ENCODE results near the gene VWA8. TPM values are rescaled to one million over a fixed set of nuclear protein-coding genes. Genes with fewer than 3 reads are reported as not detected.
"Not testable (repeated sequence)": the region's sequence is repeated elsewhere in the genome, so short reads cannot be mapped to it uniquely, and the experiment has no call there.

VWA8 gene
- total RNA-seq, 1 donor from 2014 or later: 17.6 TPM

DNA sequence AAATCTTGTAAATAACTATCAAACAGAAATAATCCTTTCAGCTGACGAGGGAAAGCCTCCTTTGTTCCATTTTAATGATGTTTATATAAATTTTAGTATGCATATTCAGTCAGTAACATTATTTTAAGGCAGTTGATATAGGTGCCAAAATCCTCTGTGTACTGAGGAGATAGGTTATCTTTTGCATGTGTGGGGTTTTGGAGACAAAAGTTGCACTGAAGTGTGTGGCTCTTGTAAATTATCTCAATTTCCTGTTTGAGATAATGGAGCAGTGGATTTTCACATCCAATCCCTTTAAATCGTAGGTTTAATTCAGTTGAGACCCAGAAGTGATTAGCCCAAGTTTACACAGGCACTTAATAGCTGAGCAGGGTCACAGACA is 396.9 kb downstream of the VWA8 start:
- intact Hi-C loops (cut with micrococcal nuclease): no loop called here

DNA sequence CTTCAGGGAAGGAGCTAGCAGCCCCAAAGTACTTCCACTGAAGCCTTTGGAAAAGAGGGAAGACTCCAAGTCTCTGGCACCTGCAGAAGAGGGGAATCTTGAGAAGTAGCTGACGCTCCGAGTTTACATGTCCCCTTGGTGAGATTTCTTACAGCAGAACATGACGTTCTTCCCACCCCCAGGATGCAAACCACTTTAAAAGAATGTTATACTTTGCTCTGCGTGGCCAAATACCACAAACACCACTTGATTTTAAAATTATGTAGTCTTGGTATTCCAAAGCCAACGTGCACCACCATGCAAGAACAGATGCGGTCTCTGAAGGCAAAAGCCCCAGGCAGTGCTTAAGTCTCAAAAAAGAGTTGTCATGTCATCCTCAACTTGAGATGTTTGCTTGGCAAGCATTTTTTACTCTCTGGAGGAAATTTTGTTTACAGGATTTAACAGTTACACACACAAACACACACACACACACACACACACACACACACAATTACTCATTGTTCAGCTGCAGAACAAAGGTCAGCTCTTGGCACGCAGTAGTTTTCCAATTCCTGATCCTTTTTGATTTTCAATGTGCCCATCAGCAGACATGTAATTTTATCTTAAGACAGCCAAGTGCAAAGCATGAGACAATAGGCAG is 397.4 kb downstream of the VWA8 start:
- intact Hi-C loops (cut with micrococcal nuclease): no loop called here

DNA sequence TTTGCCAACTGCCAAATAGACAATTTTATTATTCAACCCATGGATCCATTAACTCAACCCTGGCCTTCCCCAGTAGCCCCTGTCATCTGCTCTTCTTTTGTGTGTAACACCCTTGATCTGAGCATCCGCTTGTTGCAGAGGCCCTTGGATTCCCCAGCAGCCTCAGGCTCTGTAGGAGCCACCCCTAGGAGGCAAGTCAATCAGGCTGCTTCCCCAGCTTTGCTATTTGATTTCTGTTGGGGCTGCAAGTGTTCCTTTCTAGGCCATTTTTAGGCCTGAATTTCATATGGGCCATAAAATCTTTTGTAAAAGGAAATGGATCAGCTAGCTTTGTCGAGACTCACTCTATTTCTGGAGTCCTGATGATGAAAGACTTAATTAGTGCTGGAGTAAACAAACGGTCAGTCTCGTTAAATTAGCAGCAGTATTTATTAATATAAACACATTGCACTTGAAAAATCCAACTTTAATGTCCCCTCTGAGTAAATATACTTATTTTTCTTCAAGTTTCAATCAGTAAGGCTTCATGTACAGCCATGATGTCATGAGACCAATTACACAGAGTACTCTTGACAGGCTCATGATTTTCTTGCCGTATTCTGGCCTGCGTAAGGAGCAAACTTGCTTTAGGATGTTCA is 398.2 kb downstream of the VWA8 start:
- intact Hi-C loops (cut with micrococcal nuclease): no loop called here

DNA sequence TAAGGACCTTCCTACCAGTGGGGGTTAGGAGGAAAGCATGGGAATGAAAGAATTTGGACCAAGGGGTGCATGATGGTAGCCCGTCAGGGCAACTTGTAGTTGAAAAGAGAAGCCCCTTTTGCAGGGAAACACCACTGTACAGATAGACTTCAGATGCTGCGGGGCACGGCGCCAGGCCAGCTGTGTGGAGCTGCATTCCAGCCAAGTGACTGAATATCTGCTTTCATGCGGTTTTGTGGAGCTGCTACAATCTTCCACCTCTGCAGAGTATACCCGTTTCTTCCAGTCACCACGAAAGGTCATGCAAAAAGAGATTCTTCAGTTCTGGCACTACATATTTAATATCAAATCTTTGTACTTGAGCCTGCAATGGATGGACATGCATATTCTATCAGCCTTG is 398.8 kb downstream of the VWA8 start:
- intact Hi-C loops (cut with micrococcal nuclease): no loop called here

DNA sequence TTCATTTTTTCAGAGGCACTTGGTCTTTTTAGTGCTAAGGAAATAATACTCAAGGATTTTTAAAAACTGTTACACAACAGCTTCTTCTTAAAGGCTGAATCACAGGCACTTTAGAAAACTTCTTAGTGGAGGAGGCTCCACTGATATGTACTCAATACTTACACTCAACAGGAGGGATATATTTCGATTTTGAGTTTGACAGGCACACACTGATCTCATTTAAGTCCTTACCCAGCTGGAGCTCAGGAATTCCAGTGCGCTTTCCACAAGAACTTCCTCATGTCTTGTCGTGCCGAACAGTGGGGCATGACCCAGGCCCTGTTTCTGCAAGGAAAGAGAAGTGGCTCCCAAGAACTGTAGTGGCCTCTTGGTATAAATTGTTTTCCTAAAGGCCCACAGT is 399.7 kb downstream of the VWA8 start:
- intact Hi-C loops (cut with micrococcal nuclease): no loop called here

DNA sequence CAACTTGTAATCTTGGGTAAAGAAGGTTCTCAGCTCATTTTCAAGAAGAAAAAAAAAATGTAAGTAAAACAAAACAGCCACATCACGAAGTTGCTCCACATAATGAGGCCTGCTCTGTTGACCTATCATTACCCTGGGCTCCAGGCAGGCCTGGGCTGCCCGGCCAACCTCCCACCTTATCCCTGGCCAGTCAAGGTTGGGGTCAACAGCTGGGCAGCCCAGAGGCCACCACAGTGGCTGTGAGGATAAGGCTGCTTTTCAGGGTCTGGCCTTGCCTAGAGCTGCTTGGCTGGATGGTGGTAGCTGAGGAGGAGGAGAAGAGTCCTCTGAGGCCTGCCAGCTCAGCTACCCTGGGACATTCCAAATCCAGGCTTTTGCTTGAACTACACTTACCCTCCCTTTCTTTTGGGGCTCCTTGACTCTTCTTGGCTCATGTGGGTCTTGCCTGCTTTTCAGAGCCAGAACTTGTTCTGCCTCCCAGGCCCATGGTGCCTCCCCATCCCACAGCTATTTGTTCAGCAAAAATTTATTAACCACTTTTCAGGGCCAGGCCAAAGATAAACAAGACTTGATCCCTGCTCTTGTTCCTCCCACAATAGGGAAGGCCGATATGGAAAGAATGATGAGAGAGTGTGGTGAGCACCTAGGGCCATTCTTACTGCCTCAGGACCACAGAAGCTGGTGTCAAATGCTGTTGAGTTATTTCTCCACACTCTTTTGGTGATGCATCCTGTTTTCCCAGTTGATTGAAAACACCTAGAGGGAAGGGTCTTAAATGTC is 401.9 kb downstream of the VWA8 start:
- intact Hi-C loops (cut with micrococcal nuclease): no loop called here

DNA sequence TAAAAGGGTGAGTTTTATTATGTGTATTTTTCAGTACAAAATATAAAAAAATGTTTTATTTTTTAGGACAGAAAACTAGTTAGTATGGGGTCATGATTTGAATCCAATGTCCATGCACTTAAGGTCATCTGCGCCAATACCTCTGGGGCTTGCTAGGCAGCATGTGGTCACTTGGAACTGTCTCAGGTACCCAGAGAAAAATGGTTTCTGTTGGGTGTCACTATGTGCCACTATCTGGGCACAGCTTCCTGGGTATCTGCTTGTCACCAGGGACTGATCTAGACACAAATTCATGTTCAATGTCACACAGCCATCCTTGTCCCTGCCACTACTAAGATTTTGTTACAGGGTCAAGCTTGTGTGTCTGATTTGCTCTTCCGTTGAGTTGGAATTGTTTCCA is 403.2 kb downstream of the VWA8 start:
- intact Hi-C loops (cut with micrococcal nuclease): no loop called here

DNA sequence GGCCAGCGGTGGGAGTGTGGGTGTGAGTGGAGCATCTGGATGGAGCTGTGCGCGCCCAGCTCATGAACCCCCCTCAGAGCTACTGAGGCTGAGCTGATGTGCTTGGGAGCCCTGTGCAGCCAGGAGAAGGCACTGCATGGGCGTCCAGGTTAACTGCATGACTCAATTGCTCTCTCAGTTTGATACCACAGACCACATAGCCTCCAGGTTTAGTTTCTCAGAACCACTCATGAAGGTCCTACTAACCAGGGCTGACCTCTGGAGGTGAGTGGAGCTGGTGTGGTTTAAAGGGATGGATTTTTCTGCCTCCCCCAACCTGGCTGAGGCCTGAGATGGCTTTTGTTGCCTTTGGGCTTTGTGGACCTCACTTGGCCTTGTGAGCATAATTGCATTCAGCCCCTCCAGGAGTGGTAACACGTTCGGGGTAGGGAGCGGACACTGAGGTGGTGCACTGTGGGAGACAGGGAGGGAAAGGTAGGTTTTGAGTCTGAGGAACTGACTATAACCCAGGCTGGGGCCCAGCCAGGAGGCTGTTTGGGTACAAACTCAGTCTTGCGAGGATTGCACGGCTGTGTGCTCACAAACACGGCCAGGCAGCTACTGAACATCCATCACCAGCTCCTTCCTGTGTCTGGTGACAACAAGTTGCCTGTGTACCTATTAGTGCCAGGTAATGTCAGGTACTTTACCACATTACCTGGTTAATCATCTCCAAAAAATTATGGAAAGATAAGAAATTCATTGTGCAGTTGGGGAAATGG is 406.1 kb downstream of the VWA8 start:
- intact Hi-C loops (cut with micrococcal nuclease): no loop called here

DNA sequence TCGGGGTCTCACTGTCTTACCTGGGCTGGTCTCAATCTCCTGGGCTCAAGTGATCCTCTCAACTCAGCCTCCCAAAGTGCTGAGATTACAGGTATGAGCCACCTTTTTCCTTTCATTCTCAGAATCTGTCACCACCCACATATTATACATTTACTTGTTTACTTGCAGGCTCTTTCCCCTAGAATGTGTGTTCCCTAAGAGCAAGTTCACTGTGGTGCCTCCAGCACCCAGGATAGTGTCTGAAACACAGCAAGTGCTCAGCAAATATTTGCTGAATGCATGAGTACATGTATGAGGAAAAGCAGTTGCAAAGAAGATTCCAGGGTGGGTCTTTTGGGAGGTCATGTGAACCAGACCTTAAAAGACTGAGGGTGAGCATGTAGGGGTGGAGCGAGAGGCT is 406.7 kb downstream of the VWA8 start:
- intact Hi-C loops (cut with micrococcal nuclease): no loop called here

DNA sequence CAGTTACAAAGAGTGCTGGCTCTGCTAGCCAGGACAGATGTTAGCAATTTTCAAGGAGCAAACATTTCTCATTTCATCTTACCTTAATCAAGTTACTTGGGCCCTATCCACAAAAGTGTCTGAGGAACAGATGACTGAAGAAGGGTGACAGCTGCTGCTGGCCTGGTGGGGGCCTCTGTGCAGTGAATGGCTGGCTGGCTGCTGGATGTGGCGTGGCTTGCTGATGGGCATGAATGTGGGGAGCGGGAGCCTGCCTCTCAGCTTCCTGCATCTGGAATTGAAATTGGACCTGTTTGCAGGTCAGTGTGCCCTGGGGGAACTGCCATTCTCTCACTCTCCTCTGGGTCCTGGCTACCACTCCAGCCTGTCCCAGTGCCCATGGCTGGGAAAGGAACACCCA is 408.9 kb downstream of the VWA8 start:
- intact Hi-C loops (cut with micrococcal nuclease): no loop called here

DNA sequence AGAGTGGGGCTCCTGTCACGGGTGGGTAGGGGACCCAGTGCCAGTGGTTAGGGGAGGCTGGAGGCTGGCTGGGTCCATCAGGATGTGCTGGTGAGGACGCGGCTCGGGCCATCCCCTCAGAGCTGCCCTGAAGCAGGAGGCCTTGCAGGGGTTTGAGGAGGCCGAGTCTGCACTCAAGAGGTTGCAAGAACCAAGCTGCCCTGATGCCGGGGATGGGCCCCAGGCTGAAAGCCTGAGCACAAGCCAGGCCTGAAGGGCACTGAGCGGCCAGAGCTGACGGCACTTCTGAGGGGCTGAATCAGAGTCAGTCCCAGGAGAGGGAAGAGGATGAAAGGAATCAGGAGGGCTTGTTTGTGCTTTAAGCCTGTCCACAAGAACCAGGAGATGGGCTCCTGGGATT is 410.6 kb downstream of the VWA8 start:
- intact Hi-C loops (cut with micrococcal nuclease): no loop called here

DNA sequence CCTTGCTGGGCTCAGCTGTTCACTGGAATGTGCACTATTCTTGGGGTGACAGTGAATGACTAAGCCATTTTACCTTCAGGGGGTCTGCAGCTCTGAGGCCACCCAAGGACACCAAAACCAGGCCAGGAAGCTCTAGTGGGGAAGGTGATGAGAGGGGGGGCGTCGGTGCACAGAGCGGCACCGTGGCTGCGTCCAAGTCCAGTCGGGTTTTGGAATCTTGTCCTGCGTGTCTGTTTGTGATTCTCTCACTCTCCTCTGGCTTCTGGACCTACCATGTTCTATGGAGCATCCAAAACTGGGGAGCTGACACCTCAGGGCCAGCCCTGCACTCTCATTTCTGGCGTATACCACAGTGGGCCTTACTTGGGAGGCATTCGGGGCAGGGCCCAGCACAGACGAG is 411.4 kb downstream of the VWA8 start:
- intact Hi-C loops (cut with micrococcal nuclease): no loop called here

DNA sequence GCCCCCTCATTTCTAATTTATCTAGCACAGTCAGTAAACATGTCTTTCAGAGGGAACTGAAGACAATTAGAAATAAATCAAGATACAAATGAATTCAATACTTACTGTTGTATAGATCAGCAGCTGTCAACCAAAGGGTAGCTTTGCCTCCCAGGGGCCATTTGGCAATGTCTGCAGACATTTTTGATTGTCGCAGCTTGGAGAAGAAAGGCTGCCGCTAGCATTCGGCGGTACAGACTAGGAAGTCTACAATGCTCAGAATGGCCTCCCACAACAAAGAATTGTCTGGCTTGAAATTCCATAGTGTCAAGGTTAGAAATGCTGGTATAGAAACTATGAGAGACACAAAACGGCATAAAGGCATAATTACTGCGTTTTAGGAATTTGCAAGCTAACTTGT is 412.0 kb downstream of the VWA8 start:
- intact Hi-C loops (cut with micrococcal nuclease): no loop called here

DNA sequence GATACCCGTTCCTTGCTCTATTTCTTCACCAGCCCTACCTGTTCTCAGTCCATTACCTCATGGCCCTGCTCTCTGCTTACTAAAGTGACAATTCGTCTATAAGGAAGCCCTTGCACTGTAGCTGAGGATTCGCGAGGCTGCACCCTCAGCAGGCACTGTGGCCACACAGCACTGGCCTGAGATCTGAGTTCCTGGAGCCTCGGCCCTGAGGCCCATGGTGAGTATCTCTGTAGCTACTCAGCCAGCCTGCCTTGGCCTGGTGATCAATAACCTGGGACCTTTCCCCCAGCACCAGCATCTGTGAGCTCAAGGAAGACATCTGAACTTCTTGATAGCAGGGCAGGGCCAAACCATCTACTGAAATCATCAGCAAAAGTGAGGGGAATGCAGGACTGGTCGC is 412.9 kb downstream of the VWA8 start:
- intact Hi-C loops (cut with micrococcal nuclease): no loop called here

DNA sequence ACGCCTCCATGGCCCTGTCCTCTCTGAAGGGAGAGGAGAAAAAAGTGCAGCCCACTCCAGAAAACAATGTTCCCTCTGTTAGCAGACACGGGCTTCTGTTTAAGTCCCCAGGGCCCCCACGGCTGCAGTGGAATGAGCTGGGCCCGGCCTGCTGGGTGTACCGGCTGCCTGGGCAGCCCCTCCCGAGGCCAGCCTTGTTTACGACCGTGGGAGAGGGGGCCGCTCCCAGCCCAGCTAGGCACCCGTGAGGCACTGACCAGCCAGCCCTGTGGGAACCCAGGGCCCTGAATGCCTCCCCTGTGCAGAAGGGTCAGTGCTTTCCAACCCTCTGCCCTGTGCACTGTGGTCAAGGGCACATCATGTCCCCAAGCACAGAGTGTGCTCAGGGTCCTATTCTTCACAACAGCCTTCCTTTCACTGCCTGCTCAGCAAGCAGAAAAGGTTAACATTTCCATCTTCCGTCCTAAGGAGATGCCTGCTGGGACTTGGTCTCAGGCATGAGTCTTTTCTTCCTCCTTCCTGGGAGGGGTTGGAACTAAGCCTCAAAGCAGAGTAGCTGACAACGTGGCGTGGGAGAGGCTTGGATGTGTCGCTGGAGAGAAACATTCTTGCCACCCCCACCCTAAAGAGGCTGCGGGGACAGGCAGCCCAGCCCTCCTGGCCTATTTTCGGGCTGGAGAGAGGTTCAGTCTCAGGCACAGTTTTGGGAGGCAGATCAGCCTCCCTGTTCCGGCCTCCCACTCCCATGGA is 413.5 kb downstream of the VWA8 start:
- intact Hi-C loops (cut with micrococcal nuclease): no loop called here

DNA sequence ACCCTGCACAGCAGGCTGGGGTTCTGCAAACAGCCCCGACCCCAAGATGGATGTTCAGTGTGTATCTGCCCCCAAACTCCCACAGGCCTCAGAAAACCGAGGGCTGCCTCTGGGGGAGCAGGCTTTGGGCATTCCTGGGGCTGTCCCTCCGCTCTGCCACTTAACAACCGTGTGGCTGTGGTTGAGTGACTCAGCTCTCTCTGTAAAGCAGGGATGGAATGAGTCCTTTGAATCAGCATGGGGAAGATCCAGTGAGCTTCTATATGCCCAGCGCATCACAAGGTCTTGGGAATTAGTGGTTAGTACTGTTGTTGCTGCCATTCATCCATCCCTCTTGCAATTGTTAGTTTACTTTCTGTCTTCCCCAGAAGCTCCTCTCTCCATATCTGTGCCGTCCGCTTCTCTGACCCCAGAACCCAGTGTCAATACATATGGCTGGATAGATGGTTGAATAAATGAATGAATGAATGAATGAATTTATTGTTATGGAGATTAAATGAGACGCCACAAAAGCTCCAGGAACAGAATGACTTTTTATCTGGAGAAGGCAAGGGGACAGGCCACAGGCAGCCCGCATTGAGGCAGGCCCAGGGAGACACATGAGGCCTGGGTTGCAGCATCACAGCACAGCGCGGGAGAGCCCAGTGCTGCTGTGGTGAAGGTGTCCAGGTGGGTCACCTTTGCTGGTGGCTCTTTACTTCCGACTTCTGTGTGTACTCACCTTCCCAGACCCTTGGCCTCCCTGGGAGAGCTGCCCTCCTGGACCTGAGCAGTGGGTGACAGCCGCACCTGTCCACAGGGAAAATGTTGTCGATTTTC is 414.3 kb downstream of the VWA8 start:
- intact Hi-C loops (cut with micrococcal nuclease): no loop called here

DNA sequence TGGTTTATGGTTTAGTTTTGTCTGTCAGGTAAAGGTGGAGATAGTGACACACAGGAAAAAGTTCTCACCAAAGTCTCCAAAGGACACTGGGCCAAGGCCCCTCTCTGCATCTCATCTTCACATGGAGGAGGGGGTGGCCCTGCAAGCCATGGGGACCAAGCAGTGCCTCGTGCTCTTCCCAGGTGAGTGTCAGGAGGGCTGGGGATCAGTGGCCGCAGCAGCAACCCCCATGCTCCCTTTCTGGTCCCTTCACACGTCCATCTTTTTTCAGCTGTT is 415.5 kb downstream of the VWA8 start:
- intact Hi-C loops (cut with micrococcal nuclease): no loop called here

DNA sequence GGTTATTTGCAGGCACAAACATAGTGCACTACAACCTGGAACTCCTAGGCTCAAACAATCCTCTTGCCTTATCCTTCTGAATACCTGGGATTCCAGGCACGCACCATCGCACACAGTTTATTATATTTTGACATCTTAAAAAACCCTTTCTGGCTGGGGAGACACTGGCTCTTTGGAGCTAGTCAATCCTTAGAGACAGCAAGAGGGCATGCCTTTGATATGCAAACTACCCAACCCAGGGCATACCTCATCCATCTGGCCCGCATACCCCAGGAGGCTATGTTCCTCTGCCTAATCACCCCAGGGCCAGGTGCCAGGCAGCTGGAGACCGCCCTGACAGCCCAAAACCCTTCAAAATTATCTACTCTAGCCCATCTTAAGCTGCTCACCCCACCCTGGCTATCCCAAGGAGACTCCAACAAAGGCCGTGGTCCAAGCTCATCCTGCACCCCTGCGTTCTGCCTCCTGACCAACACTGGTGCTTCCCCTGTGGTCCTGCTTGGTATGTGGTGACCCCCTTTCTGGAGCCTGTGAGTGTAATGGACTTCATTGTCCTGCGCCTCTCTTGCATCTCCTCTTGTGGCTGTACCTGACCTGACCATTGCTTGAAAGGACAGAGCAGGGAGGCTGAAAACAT is 417.1 kb downstream of the VWA8 start:
- intact Hi-C loops (cut with micrococcal nuclease): no loop called here

DNA sequence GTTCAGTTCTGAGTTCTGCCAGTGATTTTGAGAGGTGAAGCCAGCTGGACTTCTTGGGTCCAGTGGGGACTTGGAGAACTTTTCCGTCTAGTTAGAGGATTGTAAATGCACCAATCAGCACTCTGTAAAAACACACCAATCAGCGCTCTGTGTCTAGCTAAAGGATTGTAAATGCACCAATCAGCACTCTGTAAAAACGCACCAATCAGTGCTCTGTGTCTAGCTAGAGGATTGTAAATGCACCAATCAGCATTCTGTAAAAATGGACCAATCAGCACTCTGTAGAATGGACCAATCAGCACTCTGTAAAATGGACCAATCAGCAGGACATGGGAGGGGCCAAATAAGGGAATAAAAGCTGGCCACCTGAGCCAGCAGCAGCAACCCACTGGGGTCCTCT is 418.1 kb downstream of the VWA8 start:
- intact Hi-C loops (cut with micrococcal nuclease): not testable (repeated sequence)

DNA sequence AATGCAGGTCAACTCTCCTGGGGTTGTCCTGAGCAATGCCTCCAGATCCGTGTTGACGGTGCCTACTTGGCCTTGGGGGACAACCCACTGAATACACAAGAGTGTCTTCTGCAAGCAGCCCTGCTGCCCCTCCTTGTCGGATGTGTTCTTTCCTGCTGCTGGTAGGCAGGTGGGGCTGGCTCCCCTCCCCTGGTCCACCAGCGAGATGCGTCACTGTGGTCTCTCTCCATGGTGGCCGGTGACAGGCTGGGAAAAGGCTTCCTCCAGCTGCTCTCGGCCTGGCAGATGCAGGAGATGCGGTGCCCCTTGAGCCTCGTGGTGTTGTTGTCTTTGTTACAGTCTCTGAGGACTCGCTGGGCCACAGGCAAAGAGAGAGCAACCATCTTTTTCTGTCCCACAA is 418.6 kb downstream of the VWA8 start:
- intact Hi-C loops (cut with micrococcal nuclease): no loop called here
